CD4-positive, CD25-positive, alpha-beta regulatory T cell (primary cell): Measurements from ENCODE around the gene AGT. TPM values are rescaled to one million over a fixed set of nuclear protein-coding genes. Genes with fewer than 3 reads are reported as not detected.
"Not testable (repeated sequence)": the region's sequence is repeated elsewhere in the genome, so short reads cannot be mapped to it uniquely, and the experiment has no call there.

Source experiments
- ATAC-seq, 2 donors: fragments of 150-1000 bp; cut with Tn5 transposase; one replicate each; pipeline ENCODE4 v1.10.0; 2021; ENCODE audit warnings: low read depth in 2 of 2, moderate number of reproducible peaks in 2 of 2, moderate library complexity in 1 of 2
- DNase-seq, 3 donors: peaks; one replicate each; pipeline versions ENCODE4 v3.0.0 to v3.0.0-alpha.2; 2012 to 2022; ENCODE audit warnings: mixed read lengths in 1 of 3
- H3K27ac ChIP-seq: one replicate; pipeline ENCODE4 v1.7.0; 2013; ENCODE audit warnings: mild to moderate bottlenecking, low read length; ENCODE audit not compliant: insufficient read depth, poor library complexity, severe bottlenecking
- H3K27me3 ChIP-seq: one replicate; pipeline ENCODE4 v1.7.0; 2013; ENCODE audit warnings: low read length; ENCODE audit not compliant: control insufficient read depth, insufficient read depth
- H3K36me3 ChIP-seq: one replicate; pipeline ENCODE4 v1.7.0; 2013; ENCODE audit warnings: mild to moderate bottlenecking, low read length, moderate library complexity; ENCODE audit not compliant: control insufficient read depth, insufficient read depth
- H3K4me1 ChIP-seq: 2 replicates; pipeline ENCODE4 v1.7.0; 2013; ENCODE audit warnings: mild to moderate bottlenecking, low read length; ENCODE audit not compliant: insufficient read depth, control insufficient read depth, poor library complexity, severe bottlenecking
- H3K4me3 ChIP-seq: one replicate; pipeline ENCODE4 v1.7.0; 2013; ENCODE audit warnings: low read depth, mild to moderate bottlenecking, low read length, moderate library complexity
- H3K9me3 ChIP-seq, 2 experiments: 1 replicate in 1 of 2; 2 replicates in 1 of 2; pipeline ENCODE4 v1.7.0; 2013; ENCODE audit warnings: low read length in 2 of 2, mild to moderate bottlenecking in 1 of 2, moderate library complexity in 1 of 2; ENCODE audit not compliant: control insufficient read depth in 2 of 2
- H3K27ac Mint-ChIP-seq, 3 donors: one replicate each; pipeline ENCODE4 v1.8.0; 2020 to 2022; ENCODE audit warnings: mild to moderate bottlenecking in 3 of 3, mixed read lengths in 3 of 3, moderate library complexity in 2 of 3
- H3K27me3 Mint-ChIP-seq: one replicate; pipeline ENCODE4 v1.8.0; 2022; ENCODE audit warnings: mild to moderate bottlenecking, mixed read lengths
- H3K36me3 Mint-ChIP-seq: one replicate; pipeline ENCODE4 v1.8.0; 2020; ENCODE audit warnings: mixed read lengths
- H3K4me1 Mint-ChIP-seq, 4 donors: one replicate each; pipeline ENCODE4 v1.8.0; 2020 to 2022; ENCODE audit warnings: mixed read lengths in 4 of 4, mild to moderate bottlenecking in 1 of 4
- H3K4me3 Mint-ChIP-seq, 4 donors: one replicate each; pipeline ENCODE4 v1.8.0; 2020 to 2022; ENCODE audit warnings: mild to moderate bottlenecking in 4 of 4, mixed read lengths in 4 of 4, moderate library complexity in 3 of 4
- H3K9me3 Mint-ChIP-seq, 7 donors: one replicate each; pipeline ENCODE4 v1.8.0; 2020 to 2022; ENCODE audit warnings: mixed read lengths in 7 of 7, mild to moderate bottlenecking in 3 of 7, moderate library complexity in 2 of 7
- polyA plus RNA-seq, 4 donors: library from polyadenylated mRNA; unstranded; fragments of 300-500 nt; fragmentation: Illumina TruSeq; gene quantifications; one replicate each; pipeline ENCODE4 v1.2.3, GENCODE V29; 2021
- total RNA-seq: library from RNA; stranded (reverse); gene quantifications from one replicate; pipeline ENCODE4 v1.2.3, GENCODE V29; 2022

Gene AGT
- total and polyA plus RNA-seq, 5 donors from 2014 or later: not detected

DNA sequence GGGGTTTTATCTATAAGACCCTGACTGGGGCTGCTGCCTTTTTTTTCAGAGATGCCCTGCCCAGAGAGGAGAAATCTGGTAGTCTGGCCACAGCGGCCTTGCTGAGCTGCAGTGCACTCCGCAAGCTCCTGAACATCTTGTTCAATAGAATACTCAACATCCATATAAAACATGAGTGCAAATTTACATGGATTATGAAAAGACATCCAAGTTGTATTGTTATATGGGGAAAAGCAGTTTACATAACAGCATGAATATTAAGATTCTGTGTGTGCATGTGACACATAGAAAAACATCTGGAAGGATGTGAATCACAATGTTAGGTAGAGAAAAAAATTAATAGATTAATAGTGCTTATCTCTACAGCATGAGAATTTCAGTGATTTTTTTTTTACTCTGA, 55.2 kb downstream of the AGT start:
- Mint-ChIP-seq H3K9me3 (peaks cover 0 to 2% (median 0%) of the 10 kb centered on the region in 7 donors), H3K27me3 (no peaks in the 10 kb centered on the region), H3K4me1 (peaks cover 33 to 44% (median 37%) of the 10 kb centered on the region in 4 donors), H3K36me3 (peaks cover 20% of the 10 kb centered on the region), H3K4me3 (no peak overlapping the region), H3K27ac (no peak overlapping the region)
- no peaks in the 10 kb centered on the region for H3K27me3 ChIP-seq
- H3K4me3 ChIP-seq: no peak overlapping the region
- no peak overlapping the region for H3K27ac ChIP-seq
- DNase-seq (no peak), ATAC-seq (no peak)
- peaks cover 43% of the 10 kb centered on the region for H3K36me3 ChIP-seq
- no peaks in the 10 kb centered on the region for H3K4me1 ChIP-seq
- H3K9me3 ChIP-seq: no peaks in the 10 kb centered on the region

DNA sequence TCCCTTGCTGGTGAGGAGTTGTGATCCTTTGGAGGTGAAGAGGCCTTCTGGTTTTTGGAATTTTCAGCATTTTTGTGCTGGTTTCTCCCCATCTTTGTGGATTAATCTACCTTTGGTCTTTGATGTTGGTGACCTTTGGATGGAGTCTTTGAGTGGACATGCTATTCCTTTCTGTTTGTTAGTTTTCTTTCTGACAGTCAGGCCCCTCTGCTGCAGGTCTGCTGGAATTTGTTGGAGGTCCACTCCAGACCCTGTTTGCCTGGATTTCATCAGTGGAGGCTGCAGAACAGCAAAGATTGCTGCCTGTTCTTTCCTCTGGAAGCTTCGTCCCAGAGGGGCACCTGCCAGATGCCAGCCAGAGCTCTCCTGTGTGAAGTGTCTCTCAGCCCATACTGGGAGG, 55.8 kb downstream of the AGT start:
- H3K27ac ChIP-seq, H3K4me3 Mint-ChIP-seq, H3K27me3 Mint-ChIP-seq, H3K4me3 ChIP-seq, ATAC-seq, H3K4me1 ChIP-seq, H3K9me3 Mint-ChIP-seq, DNase-seq, H3K9me3 ChIP-seq, H3K27me3 ChIP-seq: not testable (repeated sequence)
- Mint-ChIP-seq H3K27ac (peak overlapping the region in 1 of 3 donors; percentile 22), H3K36me3 (peaks cover 22% of the 10 kb centered on the region), H3K4me1 (peaks cover 37 to 48% (median 43%) of the 10 kb centered on the region in 4 donors)
- peaks cover 40% of the 10 kb centered on the region for H3K36me3 ChIP-seq

DNA sequence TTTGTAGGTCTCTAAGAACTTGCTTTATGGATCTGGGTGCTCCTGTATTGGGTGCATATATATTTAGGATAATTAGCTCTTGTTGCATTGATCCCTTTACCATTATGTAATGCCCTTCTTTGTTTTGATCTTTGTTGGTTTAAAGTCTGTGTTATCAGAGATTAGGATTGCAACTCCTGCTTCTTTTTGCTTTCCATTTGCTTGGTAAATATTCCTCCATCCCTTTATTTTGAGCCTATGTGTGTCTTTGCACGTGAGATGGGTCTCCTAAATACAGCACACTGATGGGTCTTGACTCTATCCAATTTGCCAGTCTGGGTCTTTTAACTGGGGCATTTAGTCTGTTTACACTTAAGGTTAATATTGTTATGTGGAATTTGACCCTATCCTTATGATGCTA, 57.2 kb downstream of the AGT start:
- not testable (repeated sequence) for H3K27ac ChIP-seq, H3K27me3 Mint-ChIP-seq, DNase-seq, H3K4me3 Mint-ChIP-seq, H3K9me3 ChIP-seq, H3K27me3 ChIP-seq, H3K9me3 Mint-ChIP-seq, ATAC-seq, H3K4me1 ChIP-seq, H3K4me3 ChIP-seq, H3K27ac Mint-ChIP-seq
- peaks cover 16% of the 10 kb centered on the region for H3K36me3 Mint-ChIP-seq
- H3K4me1 Mint-ChIP-seq: peaks cover 43 to 50% (median 49%) of the 10 kb centered on the region in 4 donors
- peaks cover 31% of the 10 kb centered on the region for H3K36me3 ChIP-seq

Other genes starting within 250 kb of the AGT start
- gene COG2, start 71.6 kb downstream of the AGT start, total RNA-seq: 24.4 TPM
- 10 to 100 TPM; 29.9 to 38.9 (median 34.3) TPM for gene COG2, start 71.6 kb downstream of the AGT start, polyA plus RNA-seq
- not detected for gene CAPN9, start 33.3 kb upstream of the AGT start, total RNA-seq
- not detected for gene CAPN9, start 33.3 kb upstream of the AGT start, polyA plus RNA-seq
- gene C1orf198, start 154.4 kb upstream of the AGT start, total RNA-seq: 3.8 TPM
- 1 to 10 TPM; 3.1 to 5.3 (median 4.3) TPM for gene C1orf198, start 154.4 kb upstream of the AGT start, polyA plus RNA-seq